Tibial nerve (tissue), 3 donors: ENCODE results near the gene ZBTB26.
A peak's percentile ranks its signal among the peaks of the same experiment; 100 is the strongest.

Experiments used
- EP300 ChIP-seq, 2 donors: sonication (generic); formaldehyde crosslinking; IDR thresholded peaks; one replicate each; pipeline ENCODE4 v1.6.1; 2017; ENCODE audit warnings: antibody characterized with exemption in 2 of 2, mild to moderate bottlenecking in 1 of 2
- POLR2A ChIP-seq, 2 donors: fragments of 450-650 bp; IDR thresholded peaks; one replicate each; pipeline ENCODE4 v1.6.1; 2017; ENCODE audit warnings: antibody characterized with exemption in 2 of 2, mild to moderate bottlenecking in 2 of 2, moderate library complexity in 2 of 2

DNA sequence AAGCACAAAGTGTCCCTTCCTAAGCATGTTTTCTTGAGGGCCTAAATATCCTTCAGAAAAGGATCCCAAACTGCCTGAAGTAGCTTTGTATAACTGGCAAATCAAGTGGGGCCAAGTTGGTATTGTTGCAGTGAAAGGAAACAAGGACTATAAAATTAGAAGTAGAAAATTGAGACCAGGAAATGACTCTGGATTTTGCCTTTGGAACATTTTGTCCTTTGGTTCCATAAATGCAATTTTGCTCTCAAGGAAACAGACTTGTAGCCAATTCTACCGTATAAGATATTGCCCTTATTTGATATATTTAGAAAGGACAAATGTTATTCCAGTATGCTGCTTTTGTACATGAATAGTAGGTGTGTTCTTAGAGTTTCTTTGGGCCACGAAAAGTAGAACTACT lies 43.9 kb upstream of the ZBTB26 start:
- TF ChIP-seq EP300 (IDR thresholded peaks at IDR 0.05) (peak; percentile 65 to 69), POLR2A (IDR thresholded peaks at IDR 0.05) (no peak)
